CD8-positive, alpha-beta memory T cell (primary cell): Measurements from ENCODE around the gene MCU. TPM values are rescaled to one million over a fixed set of nuclear protein-coding genes. Genes with fewer than 3 reads are reported as not detected.

Experiments used
- CTCF ChIA-PET: fragments of 350-600 bp; sonication (Branson Sonifier 250); formaldehyde crosslinking; loops from one replicate; lab custom pipeline; 2021; ENCODE audit warnings: antibody characterized with exemption; lab: Charles Lee
- POLR2A ChIA-PET: fragments of 350-600 bp; sonication (Branson Sonifier 250); formaldehyde crosslinking; loops from one replicate; lab custom pipeline; 2021; ENCODE audit warnings: antibody characterized with exemption; lab: Charles Lee
- DNase-seq, 5 donors: peaks; one replicate each; pipeline versions ENCODE4 v3.0.0 to v3.0.0-alpha.2; 2020 to 2022; ENCODE audit warnings: mixed read lengths in 1 of 5
- H3K27ac ChIP-seq: one replicate; pipeline ENCODE4 v1.7.0; 2013; ENCODE audit warnings: low read depth, mild to moderate bottlenecking, low read length, moderate library complexity
- H3K27me3 ChIP-seq: 2 replicates; pipeline ENCODE4 v1.7.0; 2013; ENCODE audit warnings: low read length, mild to moderate bottlenecking; ENCODE audit not compliant: insufficient read depth, poor library complexity, severe bottlenecking
- H3K36me3 ChIP-seq: 2 replicates; pipeline ENCODE4 v1.7.0; 2013; ENCODE audit warnings: mild to moderate bottlenecking, low read length, moderate library complexity; ENCODE audit not compliant: insufficient read depth
- H3K4me1 ChIP-seq: 2 replicates; pipeline ENCODE4 v1.7.0; 2013; ENCODE audit warnings: mild to moderate bottlenecking, low read length, moderate library complexity; ENCODE audit not compliant: insufficient read depth
- H3K4me3 ChIP-seq: 2 replicates; pipeline ENCODE4 v1.7.0; 2013; ENCODE audit warnings: mild to moderate bottlenecking, low read length
- H3K9me3 ChIP-seq: 2 replicates; pipeline ENCODE4 v1.7.0; 2013; ENCODE audit warnings: mild to moderate bottlenecking, low read length
- H3K27ac Mint-ChIP-seq, 8 donors: one replicate each; pipeline ENCODE4 v1.8.0; 2020 to 2021; ENCODE audit warnings: mixed read lengths in 8 of 8, mild to moderate bottlenecking in 6 of 8, inconsistent platforms in 3 of 8, moderate library complexity in 3 of 8
- H3K27me3 Mint-ChIP-seq, 2 donors: one replicate each; pipeline ENCODE4 v1.8.0; 2020 to 2021; ENCODE audit warnings: mixed read lengths in 2 of 2, mild to moderate bottlenecking in 1 of 2, moderate library complexity in 1 of 2
- H3K36me3 Mint-ChIP-seq, 3 donors: one replicate each; pipeline ENCODE4 v1.8.0; 2020 to 2021; ENCODE audit warnings: mixed read lengths in 3 of 3, inconsistent platforms in 1 of 3, mild to moderate bottlenecking in 1 of 3
- H3K4me1 Mint-ChIP-seq, 3 donors: one replicate each; pipeline ENCODE4 v1.8.0; 2020 to 2021; ENCODE audit warnings: mixed read lengths in 3 of 3, inconsistent platforms in 1 of 3, mild to moderate bottlenecking in 1 of 3
- H3K4me3 Mint-ChIP-seq, 7 donors: one replicate each; pipeline ENCODE4 v1.8.0; 2020 to 2021; ENCODE audit warnings: mixed read lengths in 7 of 7, mild to moderate bottlenecking in 6 of 7, moderate library complexity in 4 of 7, inconsistent platforms in 2 of 7
- H3K9me3 Mint-ChIP-seq, 5 donors: one replicate each; pipeline ENCODE4 v1.8.0; 2020 to 2022; ENCODE audit warnings: mixed read lengths in 5 of 5, mild to moderate bottlenecking in 3 of 5, moderate library complexity in 2 of 5, inconsistent platforms in 1 of 5
- polyA plus RNA-seq: library from polyadenylated mRNA; unstranded; fragments of 300-500 nt; fragmentation: Illumina TruSeq; gene quantifications from one replicate; pipeline ENCODE4 v1.2.3, GENCODE V29; 2021
- total RNA-seq, 2 experiments: library from RNA; stranded (reverse); gene quantifications; one replicate each; pipeline ENCODE4 v1.2.3, GENCODE V29; 2021

MCU gene
- total and polyA plus RNA-seq, 3 experiments from 2014 or later = 7.9 to 17.6 (median 14.9) TPM

DNA sequence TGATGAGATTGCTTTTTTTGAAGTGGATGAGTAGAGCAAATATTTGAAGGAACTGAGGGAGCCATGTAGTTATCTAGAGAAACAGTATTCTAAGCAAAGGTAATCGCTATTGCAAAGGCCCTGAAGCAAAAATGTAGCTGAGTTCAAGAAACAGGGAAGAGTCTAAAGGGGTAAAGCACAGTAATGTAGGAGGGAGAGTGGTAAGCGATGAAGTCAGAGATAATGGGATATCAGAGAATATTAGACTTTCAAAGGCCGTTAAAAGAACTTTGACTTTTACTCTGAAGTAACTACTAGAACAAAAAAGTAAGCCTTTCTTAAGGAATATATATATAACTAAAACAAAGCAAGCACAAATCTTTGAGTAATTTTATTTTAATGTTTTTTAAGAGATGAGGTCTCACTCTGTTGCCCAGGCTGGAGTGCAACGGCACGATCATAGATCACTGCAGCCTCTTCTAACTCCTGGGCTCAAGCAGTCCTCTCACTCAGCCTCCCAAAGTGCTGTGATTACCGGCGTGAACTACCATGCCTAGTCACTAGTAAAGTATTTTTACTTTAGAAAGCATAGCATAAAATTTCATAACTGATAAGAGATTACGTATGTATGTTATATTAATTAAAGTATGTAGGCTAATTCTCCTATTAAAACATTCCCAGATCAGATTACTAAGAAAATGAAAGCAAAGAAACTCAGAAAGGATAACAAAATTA, 139.9 kb downstream of the MCU start:
- POLR2A ChIA-PET = no interaction called here
- Histone ChIP-seq H3K27me3 (no peaks in the 10 kb centered on the region), H3K9me3 (no peaks in the 10 kb centered on the region), H3K4me3 (no peak overlapping the region), H3K4me1 (no peaks in the 10 kb centered on the region), H3K27ac (no peak overlapping the region), H3K36me3 (no peaks in the 10 kb centered on the region)
- no peak for DNase-seq
- no peaks in the 10 kb centered on the region for H3K9me3 Mint-ChIP-seq
- CTCF ChIA-PET = interaction anchor here (1.4 kb wide), 1 partner anchor 467 kb away, joined by 3 read pairs; no protein-coding TSS in a partner anchor
- H3K27ac Mint-ChIP-seq = peak overlapping the region in 1 of 8 donors; percentile 22
- H3K4me1 Mint-ChIP-seq = no peaks in the 10 kb centered on the region
- H3K36me3 Mint-ChIP-seq = peaks cover 0 to 11% (median 0%) of the 10 kb centered on the region in 3 donors
- H3K4me3 Mint-ChIP-seq = no peak overlapping the region
- no peaks in the 10 kb centered on the region for H3K27me3 Mint-ChIP-seq

DNA sequence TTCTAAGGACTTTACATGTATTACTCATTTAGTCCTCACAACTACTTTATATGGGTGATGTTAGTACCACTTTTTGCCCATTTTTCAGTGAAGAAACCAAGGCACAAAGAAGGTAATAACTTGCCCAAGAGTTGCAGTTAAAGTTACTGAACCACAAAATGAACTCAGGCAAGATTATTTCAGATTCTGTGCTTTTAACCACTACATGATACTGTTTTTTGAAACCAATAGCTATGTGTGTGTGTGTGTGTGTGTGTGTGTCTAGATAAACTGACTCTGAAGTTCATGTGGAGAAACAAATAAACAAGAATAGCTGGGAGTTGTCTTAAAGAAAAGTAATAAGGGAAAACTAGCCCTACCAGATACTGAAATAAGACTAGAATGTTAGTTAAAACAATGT, 140.8 kb downstream of the MCU start:
- ChIA-PET CTCF (interaction anchor here (1.2 to 4.6 kb wide), 2 partner anchors 463 to 468 kb away, joined by 5 to 32 read pairs; no protein-coding TSS in a partner anchor), POLR2A (no interaction called here)
- H3K27ac ChIP-seq = no peak overlapping the region
- H3K36me3 ChIP-seq = no peaks in the 10 kb centered on the region
- H3K4me3 Mint-ChIP-seq = no peak overlapping the region
- H3K9me3 Mint-ChIP-seq = no peaks in the 10 kb centered on the region
- no peak overlapping the region for H3K4me3 ChIP-seq
- no peak for DNase-seq
- H3K36me3 Mint-ChIP-seq = peaks cover 0 to 11% (median 0%) of the 10 kb centered on the region in 3 donors
- no peak overlapping the region for H3K27ac Mint-ChIP-seq
- no peaks in the 10 kb centered on the region for H3K4me1 Mint-ChIP-seq
- no peaks in the 10 kb centered on the region for H3K4me1 ChIP-seq
- H3K27me3 ChIP-seq = no peaks in the 10 kb centered on the region
- H3K27me3 Mint-ChIP-seq = no peaks in the 10 kb centered on the region
- H3K9me3 ChIP-seq = no peaks in the 10 kb centered on the region

DNA sequence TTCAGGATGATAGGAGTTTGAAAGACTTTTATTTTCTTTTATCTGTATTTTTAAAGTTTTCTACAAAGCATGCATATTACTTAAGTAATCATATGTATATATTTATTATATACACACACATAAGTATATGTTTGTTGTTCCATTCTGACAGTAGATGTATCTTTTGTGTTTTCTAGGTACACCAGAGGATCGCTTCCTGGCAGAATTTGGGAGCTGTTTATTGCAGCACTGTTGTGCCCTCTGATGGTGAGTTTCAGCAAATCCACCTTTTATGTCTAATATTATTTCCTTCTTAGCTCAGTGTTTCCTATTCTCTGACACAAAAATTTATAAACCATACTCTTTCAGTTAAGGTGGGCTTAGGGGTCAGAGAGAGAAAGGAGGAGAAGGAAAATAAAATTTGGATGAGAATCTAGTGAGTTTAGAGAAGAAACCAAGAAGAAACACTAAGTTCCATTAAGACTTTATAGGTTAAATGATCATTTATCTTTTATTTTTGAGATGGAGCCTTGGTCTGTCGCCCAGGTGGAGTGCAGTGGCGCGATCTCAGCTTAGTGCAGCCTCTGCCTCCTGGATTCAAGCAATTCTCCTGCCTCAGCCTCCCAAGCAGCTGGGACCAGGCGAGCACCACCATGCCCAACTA, 142.4 kb downstream of the MCU start:
- Mint-ChIP-seq H3K9me3 (no peaks in the 10 kb centered on the region), H3K4me1 (no peaks in the 10 kb centered on the region), H3K27me3 (no peaks in the 10 kb centered on the region), H3K27ac (no peak overlapping the region), H3K4me3 (no peak overlapping the region), H3K36me3 (peaks cover 0 to 12% (median 1%) of the 10 kb centered on the region in 3 donors)
- peak; percentile 8 to 55 (median 37) for DNase-seq
- H3K36me3 ChIP-seq = no peaks in the 10 kb centered on the region
- H3K4me3 ChIP-seq = no peak overlapping the region
- CTCF ChIA-PET = interaction anchor here (0.8 to 4.6 kb wide), 6 partner anchors 141 to 479 kb away, joined by 3 to 32 read pairs (median 4); no protein-coding TSS in a partner anchor
- no peaks in the 10 kb centered on the region for H3K9me3 ChIP-seq
- no peak overlapping the region for H3K27ac ChIP-seq
- H3K27me3 ChIP-seq = no peaks in the 10 kb centered on the region
- POLR2A ChIA-PET = interaction anchor here (0.7 to 1.0 kb wide), 2 partner anchors 465 to 470 kb away, joined by 3 read pairs; no protein-coding TSS in a partner anchor
- no peaks in the 10 kb centered on the region for H3K4me1 ChIP-seq

DNA sequence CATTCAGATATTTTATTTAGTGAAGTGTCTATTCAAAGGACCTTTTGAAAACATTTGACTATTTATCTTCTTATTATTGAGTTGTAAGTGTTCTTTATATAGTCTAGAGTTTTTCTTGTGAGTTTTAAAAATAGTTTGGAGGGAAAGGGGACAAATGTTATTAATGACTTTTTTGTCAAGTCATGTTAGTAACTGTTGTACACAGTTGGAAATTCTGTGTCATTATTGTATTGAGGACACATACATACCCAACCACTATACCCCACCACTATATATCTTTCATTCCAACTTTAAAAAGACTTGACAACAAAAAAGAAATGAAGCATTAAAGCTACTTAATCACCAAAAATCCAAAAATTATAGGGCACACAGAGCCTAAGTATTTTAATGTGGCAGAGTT, 148.4 kb downstream of the MCU start:
- H3K4me1 ChIP-seq = no peaks in the 10 kb centered on the region
- no peak for DNase-seq
- no peaks in the 10 kb centered on the region for H3K27me3 Mint-ChIP-seq
- no peak overlapping the region for H3K27ac ChIP-seq
- H3K9me3 ChIP-seq = no peaks in the 10 kb centered on the region
- H3K27me3 ChIP-seq = no peaks in the 10 kb centered on the region
- H3K27ac Mint-ChIP-seq = no peak overlapping the region
- H3K36me3 Mint-ChIP-seq = peaks cover 0 to 6% (median 2%) of the 10 kb centered on the region in 3 donors
- ChIA-PET POLR2A (no interaction called here), CTCF (no interaction called here)
- H3K4me3 Mint-ChIP-seq = no peak overlapping the region
- no peaks in the 10 kb centered on the region for H3K9me3 Mint-ChIP-seq
- no peaks in the 10 kb centered on the region for H3K4me1 Mint-ChIP-seq
- no peak overlapping the region for H3K4me3 ChIP-seq
- no peaks in the 10 kb centered on the region for H3K36me3 ChIP-seq

DNA sequence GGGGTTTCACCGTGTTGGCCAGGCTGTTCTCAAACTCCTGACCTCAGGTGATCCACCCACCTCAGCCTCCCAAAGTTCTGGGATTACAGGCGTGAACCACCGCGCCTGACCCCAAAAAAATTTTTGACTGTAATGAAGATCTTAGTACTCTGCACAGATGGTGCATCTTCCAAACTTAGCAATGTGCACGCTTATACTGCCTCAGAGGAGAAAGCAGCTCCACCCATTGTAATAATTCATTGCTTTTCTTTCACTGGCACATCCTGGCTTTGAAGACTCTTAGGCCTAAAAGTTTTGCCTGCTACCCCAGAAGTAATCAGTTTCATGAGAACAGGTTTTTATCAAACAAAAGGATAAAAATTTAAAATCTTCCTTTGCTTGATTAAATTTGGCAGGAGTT, 149.5 kb downstream of the MCU start:
- ChIA-PET POLR2A (no interaction called here), CTCF (no interaction called here)
- Histone ChIP-seq H3K27ac (no peak overlapping the region), H3K4me1 (no peaks in the 10 kb centered on the region), H3K9me3 (no peaks in the 10 kb centered on the region), H3K27me3 (no peaks in the 10 kb centered on the region), H3K4me3 (no peak overlapping the region), H3K36me3 (no peaks in the 10 kb centered on the region)
- H3K9me3 Mint-ChIP-seq = no peaks in the 10 kb centered on the region
- no peaks in the 10 kb centered on the region for H3K27me3 Mint-ChIP-seq
- H3K4me1 Mint-ChIP-seq = no peaks in the 10 kb centered on the region
- H3K36me3 Mint-ChIP-seq = peaks cover 0 to 2% (median 1%) of the 10 kb centered on the region in 3 donors
- peak overlapping the region in 1 of 8 donors; percentile 74 for H3K27ac Mint-ChIP-seq
- H3K4me3 Mint-ChIP-seq = no peak overlapping the region
- DNase-seq = no peak

DNA sequence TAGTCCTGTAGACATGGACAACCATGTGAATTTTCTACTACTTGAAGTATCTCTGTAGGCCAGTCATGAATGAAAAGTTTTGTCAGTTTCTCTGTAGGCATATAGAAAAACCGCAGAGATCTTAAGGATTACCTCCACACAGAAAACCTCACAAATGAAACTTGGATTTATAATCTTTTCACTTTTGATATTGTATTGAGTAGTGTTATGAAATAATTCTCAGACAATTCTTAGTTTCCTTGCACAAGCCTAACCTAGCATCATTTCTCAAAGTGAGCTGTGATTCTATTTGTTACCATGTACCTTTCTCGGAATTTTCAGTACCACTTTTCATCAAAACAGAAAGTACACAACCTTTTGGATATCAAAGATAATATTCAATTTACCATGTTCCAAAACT, 150.2 kb downstream of the MCU start:
- peaks cover 0 to 2% (median 1%) of the 10 kb centered on the region in 3 donors for H3K36me3 Mint-ChIP-seq
- no peak overlapping the region for H3K4me3 ChIP-seq
- no peaks in the 10 kb centered on the region for H3K9me3 Mint-ChIP-seq
- no peak overlapping the region for H3K27ac ChIP-seq
- no peaks in the 10 kb centered on the region for H3K36me3 ChIP-seq
- H3K27ac Mint-ChIP-seq = no peak overlapping the region
- no peaks in the 10 kb centered on the region for H3K4me1 ChIP-seq
- ChIA-PET POLR2A (no interaction called here), CTCF (no interaction called here)
- H3K27me3 ChIP-seq = no peaks in the 10 kb centered on the region
- H3K27me3 Mint-ChIP-seq = no peaks in the 10 kb centered on the region
- DNase-seq = no peak
- H3K9me3 ChIP-seq = no peaks in the 10 kb centered on the region
- H3K4me1 Mint-ChIP-seq = no peaks in the 10 kb centered on the region
- no peak overlapping the region for H3K4me3 Mint-ChIP-seq

DNA sequence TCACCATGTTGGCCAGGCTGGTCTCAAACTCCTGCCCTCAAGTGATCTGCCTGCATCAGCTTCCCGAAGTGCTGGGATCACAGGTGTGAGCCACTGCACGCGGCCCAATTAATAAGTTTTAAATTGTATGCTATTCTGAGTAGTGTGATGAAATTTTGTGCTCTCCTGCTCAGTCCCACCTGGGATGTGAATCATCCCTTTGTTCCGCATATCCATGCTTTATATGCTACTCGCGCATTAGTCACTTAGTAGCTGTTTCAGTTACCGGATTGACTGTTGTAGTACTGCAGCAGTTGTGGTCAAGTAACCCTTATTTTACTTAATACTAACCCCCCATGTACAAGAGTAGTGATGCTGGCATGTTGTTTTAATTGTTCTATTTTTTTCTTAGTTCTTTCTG, 154.3 kb downstream of the MCU start:
- no peaks in the 10 kb centered on the region for H3K4me1 ChIP-seq
- H3K36me3 ChIP-seq = no peaks in the 10 kb centered on the region
- Mint-ChIP-seq H3K27ac (no peak overlapping the region), H3K9me3 (no peaks in the 10 kb centered on the region), H3K4me1 (no peaks in the 10 kb centered on the region), H3K36me3 (peaks cover 0 to 4% (median 2%) of the 10 kb centered on the region in 3 donors), H3K4me3 (no peak overlapping the region), H3K27me3 (no peaks in the 10 kb centered on the region)
- no peak overlapping the region for H3K27ac ChIP-seq
- ChIA-PET CTCF (no interaction called here), POLR2A (no interaction called here)
- H3K27me3 ChIP-seq = no peaks in the 10 kb centered on the region
- no peaks in the 10 kb centered on the region for H3K9me3 ChIP-seq
- no peak for DNase-seq
- H3K4me3 ChIP-seq = no peak overlapping the region

DNA sequence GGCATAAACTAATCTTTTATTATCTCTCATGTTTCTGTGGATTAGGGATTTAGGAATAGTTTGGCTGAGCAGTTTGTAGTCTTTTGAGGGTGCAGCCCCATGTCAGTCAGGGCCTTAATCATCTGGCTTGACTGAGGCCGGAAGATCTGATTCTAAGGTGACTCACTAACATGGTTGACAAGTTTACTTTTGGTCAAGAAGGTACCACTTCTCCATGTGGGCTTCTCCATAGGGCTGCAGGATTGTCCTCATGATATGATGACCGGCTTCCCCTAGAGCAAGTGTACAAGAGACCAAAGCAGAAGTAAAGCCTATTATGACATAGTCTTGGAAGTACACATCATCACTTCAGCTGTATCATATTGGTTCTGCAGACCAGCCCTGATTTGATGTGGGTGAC, 155.7 kb downstream of the MCU start:
- DNase-seq = no peak
- no peaks in the 10 kb centered on the region for H3K27me3 Mint-ChIP-seq
- H3K4me1 ChIP-seq = no peaks in the 10 kb centered on the region
- no peak overlapping the region for H3K4me3 ChIP-seq
- H3K27ac ChIP-seq = no peak overlapping the region
- no peak overlapping the region for H3K4me3 Mint-ChIP-seq
- ChIA-PET POLR2A (no interaction called here), CTCF (no interaction called here)
- H3K27ac Mint-ChIP-seq = no peak overlapping the region
- H3K27me3 ChIP-seq = no peaks in the 10 kb centered on the region
- no peaks in the 10 kb centered on the region for H3K9me3 ChIP-seq
- no peaks in the 10 kb centered on the region for H3K4me1 Mint-ChIP-seq
- no peaks in the 10 kb centered on the region for H3K9me3 Mint-ChIP-seq
- peaks cover 0 to 8% (median 2%) of the 10 kb centered on the region in 3 donors for H3K36me3 Mint-ChIP-seq
- no peaks in the 10 kb centered on the region for H3K36me3 ChIP-seq
